Measurements from ENCODE around the gene STXBP5.

Gene STXBP5

DNA sequence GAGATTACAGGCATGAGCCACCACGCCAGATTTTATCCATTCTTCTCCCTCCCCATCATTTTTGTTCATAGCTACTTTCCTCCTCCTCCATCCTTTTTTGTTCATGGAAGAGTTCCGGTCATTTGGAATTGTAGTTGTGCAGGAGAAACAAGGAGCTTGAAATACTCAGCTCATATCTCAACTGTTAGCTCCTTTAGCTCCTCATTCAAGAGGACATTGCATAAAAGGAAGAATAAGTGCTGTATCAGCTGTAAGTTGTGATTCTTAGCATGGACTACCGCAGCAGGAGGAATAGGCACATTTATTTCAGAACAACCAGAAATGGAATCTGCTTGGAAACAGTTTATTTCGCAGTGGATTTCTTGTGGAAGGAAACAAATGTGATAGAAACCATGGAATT lies 7.6 kb downstream of the STXBP5 start:
- no peak for ATAC-seq

GRCh38 chr6:147212622-147213021 lies 8.4 kb downstream of the STXBP5 start:
- ATAC-seq = no peak

GRCh38 chr6:147213772-147214171 lies 9.6 kb downstream of the STXBP5 start:
- no peak for ATAC-seq

DNA sequence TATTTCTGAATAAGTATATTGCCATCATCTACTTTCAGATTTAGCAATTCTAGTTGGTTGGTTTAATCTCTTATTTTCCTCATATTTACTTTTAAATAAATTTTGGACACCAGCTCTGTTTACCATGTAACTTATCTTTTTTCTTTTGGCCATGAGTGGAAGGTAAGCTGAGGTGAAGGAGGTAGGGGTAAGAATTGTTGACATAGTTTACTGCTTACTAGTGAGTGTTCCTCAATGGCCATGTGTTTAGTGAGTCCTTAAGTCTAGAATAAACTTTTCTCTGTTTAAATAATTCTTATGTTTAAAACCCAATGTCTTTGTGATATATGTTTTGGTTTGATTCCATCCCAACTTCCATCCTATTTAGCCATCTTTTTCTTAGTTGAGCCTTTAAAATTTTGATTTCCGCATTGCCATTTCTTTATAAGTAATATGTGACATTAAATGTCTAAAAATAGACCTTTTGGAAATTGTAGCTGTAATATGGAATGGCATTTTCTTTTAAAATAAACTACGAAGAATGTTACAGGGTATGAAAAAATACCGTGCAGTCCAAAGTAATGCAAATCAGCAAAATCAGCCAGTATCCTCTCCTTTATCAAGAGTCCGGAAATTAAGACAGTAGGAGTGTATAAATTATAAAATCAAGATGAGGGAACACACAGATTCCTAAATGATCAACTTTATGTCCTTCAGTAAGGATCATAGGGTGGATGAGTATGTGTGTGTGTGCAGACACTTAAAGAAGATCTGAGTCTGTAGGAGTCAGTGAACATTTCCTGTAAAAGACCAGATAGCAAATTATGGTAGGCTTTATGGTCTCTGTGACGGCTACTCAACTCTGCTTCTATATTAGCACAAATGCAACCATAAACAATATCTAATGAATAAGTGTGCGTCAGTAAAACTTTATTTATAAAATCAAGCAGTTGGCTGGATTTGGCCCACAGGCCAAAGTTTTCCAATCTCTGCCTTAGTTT lies 10.3 kb downstream of the STXBP5 start:
- ATAC-seq = no peak

DNA sequence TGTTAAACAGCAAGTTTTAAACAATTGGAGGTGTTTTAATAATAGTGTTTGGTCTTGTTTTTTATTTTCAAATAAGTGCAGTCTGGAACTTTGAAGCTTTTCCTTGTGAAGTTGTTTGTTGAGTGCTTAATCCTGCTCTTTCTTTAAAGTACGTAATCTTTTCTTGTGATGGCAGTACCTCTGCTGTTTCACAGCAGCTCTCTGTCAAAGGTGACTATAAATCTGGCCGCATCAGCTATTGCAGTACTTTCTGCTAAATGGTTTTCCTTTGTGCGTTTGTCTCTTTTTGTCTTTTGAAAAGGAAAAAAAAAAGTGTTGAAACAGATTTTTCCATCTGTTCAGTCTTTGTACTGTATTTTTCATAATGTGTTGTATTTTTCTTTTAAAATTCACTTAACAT lies 12.7 kb downstream of the STXBP5 start:
- ATAC-seq = no peak

DNA sequence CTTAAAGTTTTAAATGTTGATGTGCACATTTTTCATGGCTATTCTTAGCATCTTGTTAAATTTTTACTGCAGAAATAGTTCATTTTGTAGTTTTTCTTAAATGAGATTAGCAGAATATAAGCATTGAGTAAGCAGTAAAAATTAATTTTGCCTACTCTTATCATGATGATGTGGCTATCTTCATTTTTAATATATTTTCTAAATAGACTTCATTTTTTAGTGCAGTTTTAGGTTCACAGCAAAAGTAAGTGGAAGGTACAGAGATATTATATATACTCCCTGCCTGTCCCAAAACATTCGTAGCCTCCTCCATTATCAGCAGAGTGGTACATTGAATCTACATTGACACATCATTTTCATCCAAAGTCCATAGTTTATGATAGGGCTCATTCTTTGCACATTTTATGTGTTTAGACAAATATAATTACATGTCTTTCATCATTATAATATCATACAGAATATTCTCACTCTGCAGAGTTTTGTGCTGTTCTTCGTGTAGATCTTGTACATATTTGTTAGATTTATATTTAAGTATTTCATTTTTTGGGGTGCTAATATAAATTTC lies 13.7 kb downstream of the STXBP5 start:
- no peak for ATAC-seq

GRCh38 chr6:147218797-147219196 lies 14.6 kb downstream of the STXBP5 start:
- no peak for ATAC-seq

DNA sequence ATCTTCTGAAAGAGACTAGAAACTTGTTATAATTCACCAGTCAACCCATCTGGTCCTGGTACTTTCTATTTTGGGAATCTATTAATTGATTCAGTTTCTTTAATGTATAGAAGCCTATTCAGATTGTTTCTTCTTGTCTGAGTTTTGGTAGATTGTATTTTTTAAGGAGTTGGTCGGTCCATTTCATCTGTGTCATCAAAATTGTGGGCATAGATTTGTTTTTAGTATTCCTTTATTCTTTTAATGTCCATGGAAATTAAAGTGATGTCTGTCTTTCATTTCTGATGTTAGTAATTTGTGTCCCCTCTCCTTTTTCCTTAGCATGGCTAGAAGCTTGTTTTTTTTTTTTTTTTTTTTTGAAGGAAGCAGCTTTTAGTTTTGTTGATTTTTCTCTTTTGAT lies 15.2 kb downstream of the STXBP5 start:
- ATAC-seq = no peak

GRCh38 chr6:147220345-147220744 lies 16.1 kb downstream of the STXBP5 start:
- ATAC-seq = no peak

- ATAC-seq = no peak
Measured at GRCh38 chr6:147221739-147222138, 17.5 kb downstream of the STXBP5 start.

DNA sequence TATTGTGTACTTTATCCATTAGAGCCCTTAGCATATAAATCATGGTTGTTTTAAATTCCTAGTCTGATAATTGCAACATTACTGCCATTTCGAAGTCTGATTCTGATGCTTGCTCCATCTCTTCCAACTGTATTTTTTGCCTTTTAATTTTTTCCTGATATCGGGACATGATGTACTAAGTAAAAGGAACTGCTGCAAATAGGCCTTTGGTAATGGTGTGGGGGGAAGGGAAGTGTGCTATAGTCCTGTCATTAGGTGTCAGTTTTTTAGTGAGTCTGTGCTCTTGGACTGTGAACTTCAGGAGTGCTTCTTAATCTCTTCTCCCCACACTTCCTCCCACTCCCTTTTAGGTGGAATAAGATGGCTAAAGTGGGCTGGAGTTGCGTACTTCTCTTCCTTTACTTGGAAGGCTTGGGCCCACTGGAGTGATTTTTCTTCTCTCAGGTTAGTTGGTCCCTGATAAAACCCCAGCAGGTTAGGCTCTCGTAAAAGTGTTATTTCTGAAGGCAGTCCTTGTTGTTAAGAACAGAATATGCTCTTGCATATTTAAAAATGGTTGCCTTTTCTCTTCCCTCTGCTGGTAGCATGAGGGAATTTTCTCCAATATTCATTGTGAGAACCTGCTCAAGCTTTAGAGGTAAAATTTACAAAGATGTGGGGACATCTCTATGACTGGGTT lies 18.1 kb downstream of the STXBP5 start:
- no peak for ATAC-seq

DNA sequence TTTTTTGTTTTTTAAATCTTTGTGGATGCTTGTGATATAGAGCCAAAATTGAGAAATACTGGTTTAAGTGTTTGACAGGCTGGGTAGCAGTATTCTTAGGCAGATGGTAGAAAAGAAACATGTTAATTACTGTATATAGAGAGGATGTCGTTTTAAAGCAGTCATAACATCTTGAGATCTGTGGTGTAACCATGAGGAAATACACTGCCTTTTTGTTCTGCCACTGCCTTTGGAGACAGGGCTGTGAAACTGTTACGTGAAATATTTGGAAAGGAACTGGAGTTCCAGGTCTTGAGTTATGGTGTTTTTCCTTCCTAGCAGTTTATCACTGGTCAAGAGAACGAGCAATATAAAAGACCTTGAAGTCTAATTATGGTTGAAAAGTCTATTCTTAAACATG lies 19.5 kb downstream of the STXBP5 start:
- ATAC-seq = no peak

- ATAC-seq = no peak
Measured at GRCh38 chr6:147226163-147226724, 22.0 kb downstream of the STXBP5 start.

- no peak for ATAC-seq
Measured at GRCh38 chr6:147226877-147227276, 22.7 kb downstream of the STXBP5 start.

- ATAC-seq = no peak
Measured at GRCh38 chr6:147227770-147228320, 23.6 kb downstream of the STXBP5 start.

GRCh38 chr6:147231589-147231988 lies 27.4 kb downstream of the STXBP5 start:
- no peak for ATAC-seq

DNA sequence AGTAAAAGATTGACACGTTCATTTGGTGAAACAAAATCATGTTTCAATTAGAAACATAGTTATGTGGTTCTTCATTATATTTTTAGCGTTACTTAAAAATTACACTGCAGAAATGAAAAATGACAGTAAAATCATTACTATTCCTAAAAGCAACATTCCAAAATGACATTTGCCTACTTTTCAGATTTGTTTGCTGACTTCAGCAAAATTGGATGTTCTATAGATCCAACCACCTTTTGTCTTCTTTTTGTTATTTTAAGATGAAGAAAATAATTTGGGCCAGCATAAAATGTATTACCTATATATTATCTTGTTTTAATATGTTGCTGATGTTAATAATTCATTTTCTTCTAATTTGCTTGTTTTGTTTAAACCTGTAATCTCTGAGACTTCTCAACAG lies 30.5 kb downstream of the STXBP5 start:
- ATAC-seq = no peak

DNA sequence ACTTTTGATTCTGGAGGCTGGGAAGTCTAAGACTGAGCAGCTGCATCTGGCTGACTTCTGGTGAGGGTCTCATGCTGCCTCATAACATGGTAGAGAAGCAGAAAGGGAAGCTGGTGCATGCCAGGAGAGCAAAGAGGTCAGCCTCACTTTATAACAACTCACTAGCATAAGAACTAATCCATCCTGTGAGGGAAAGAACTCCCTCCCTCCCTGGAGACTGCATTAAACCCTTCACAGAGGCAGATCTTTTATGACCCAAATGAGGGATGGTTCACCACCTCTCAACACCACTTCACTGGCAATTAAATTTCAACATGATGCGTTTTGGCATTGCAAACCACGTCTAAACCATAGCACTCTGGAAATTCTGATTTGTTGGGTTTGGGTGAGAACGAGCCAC lies 33.9 kb downstream of the STXBP5 start:
- ATAC-seq = no peak

GRCh38 chr6:147238906-147239305 lies 34.7 kb downstream of the STXBP5 start:
- ATAC-seq = no peak

GRCh38 chr6:147244832-147245231 lies 40.6 kb downstream of the STXBP5 start:
- ATAC-seq = no peak

DNA sequence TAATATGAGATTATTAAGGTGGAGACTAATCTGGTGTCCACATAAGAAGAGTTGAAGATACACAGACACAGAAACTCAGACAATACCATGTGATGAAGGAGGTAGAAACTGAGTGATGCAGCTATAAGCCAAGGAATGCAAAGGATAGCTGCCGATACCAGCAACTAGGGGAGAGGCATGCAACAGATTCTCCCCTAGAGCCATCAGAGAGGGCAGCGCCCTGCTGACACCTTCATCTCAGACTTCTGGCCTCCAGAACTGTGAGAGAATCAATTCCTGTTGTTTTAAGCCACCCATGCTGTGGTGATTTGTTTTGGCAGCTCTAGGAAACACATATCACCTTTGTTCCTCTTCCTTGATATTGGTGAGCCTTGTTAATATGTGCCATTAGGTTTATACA lies 41.5 kb downstream of the STXBP5 start:
- ATAC-seq = no peak

DNA sequence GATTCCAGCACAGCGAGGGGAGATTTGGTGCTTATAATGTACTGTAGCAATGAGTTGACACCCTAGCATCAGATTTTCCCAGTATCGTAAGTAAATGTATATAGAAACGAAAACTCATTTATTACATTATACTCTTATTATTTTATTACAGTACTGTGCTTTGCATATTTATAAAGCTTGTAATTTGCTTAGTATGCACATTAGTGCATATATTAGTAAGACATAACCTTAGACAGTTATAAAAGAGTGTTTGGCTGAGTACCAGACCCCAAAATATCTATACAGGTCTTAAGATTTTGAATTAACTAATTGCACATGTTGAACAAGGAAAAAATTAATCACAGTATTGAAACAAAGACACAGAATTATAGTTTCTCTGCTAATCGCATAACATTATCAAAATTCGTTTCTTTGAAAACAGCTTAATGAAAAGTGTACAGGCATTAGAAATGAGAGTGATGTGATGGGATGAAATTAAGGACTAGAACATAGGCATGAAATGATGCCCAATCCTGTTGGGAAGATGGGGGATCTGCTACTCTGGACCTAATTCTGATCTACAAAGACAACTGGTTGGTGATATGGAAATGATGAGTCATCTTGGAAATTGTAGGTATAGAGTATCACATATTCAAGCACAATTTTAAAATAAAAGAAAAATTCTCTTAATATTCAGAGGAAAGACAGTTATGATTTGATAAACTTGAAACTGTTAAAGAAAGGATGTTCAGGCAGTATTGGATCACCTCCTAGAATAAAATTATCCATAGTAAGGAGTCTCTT lies 42.8 kb downstream of the STXBP5 start:
- ATAC-seq = no peak
